Stomach (tissue), 9 donors: Measurements from ENCODE around the gene NR0B2. TPM values are rescaled to one million over a fixed set of nuclear protein-coding genes. Genes with fewer than 3 reads are reported as not detected.
"Not testable (repeated sequence)": the region's sequence is repeated elsewhere in the genome, so short reads cannot be mapped to it uniquely, and the experiment has no call there.

Source experiments
- DNase-seq, 2 donors: peaks; one replicate each; pipeline versions ENCODE4 v3.0.0 to v3.0.0-alpha.2; 2013 to 2019
- H3K27ac ChIP-seq, 5 donors: fragments of 200-600 bp in 4 of 5; sonication (generic) in 4 of 5; one replicate each; pipeline ENCODE4 v1.5.1; 2013 to 2019; ENCODE audit warnings: mild to moderate bottlenecking in 1 of 5, moderate library complexity in 1 of 5
- H3K27me3 ChIP-seq, 3 donors: fragments of 200-600 bp; sonication (generic); one replicate each; pipeline ENCODE4 v1.5.1; 2017 to 2019; ENCODE audit warnings: mixed run types in 1 of 3
- H3K36me3 ChIP-seq, 4 donors: fragments of 200-600 bp; sonication (generic); 1 replicate in 3 of 4; 2 replicates in 1 of 4; pipeline ENCODE4 v1.5.1; 2016 to 2019
- H3K4me1 ChIP-seq, 4 donors: fragments of 200-600 bp; sonication (generic); one replicate each; pipeline ENCODE4 v1.5.1; 2016 to 2019
- H3K4me3 ChIP-seq, 4 donors: fragments of 200-600 bp; sonication (generic) in 3 of 4; one replicate each; pipeline ENCODE4 v1.5.1; 2016 to 2019; ENCODE audit warnings: mild to moderate bottlenecking in 1 of 4
- H3K9me3 ChIP-seq, 4 donors: fragments of 200-600 bp; sonication (generic); one replicate each; pipeline ENCODE4 v1.5.1; 2016 to 2019
- CTCF ChIP-seq, 7 experiments: fragments of 450-650 bp in 4 of 7; fragments of 200-600 bp in 3 of 7; sonication (generic) in 3 of 7; IDR thresholded peaks; one replicate each; pipeline ENCODE4 v1.5.1; 2016 to 2019; ENCODE audit warnings: antibody characterized with exemption in 7 of 7, control low read depth in 2 of 7, mild to moderate bottlenecking in 1 of 7
- EP300 ChIP-seq: sonication (generic); formaldehyde crosslinking; IDR thresholded peaks from one replicate; pipeline ENCODE4 v1.6.1; 2017; ENCODE audit warnings: antibody characterized with exemption
- POLR2A ChIP-seq, 4 donors: fragments of 450-650 bp; IDR thresholded peaks; one replicate each; pipeline ENCODE4 v1.6.1; 2016; ENCODE audit warnings: antibody characterized with exemption in 4 of 4, control low read depth in 2 of 4, mild to moderate bottlenecking in 1 of 4, moderate library complexity in 1 of 4
- POLR2AphosphoS5 ChIP-seq, 3 donors: sonication (generic); formaldehyde crosslinking; IDR thresholded peaks; one replicate each; pipeline ENCODE4 v1.6.1; 2016; ENCODE audit warnings: antibody characterized with exemption in 3 of 3
- WGBS, 5 donors: extraction: QIAGEN DNeasy Blood & Tissue Kit in 3 of 5; methylation state at CpG; one replicate each; pipeline versions ENCODE4 v1.1.5 to v1.1.7; 2013 to 2018; 5-methylcytosine and 5-hydroxymethylcytosine counted together
- intact Hi-C: fragments of 100-400 bp; cut with DNase I; formaldehyde crosslinking; loops from one replicate; pipeline ENCODE4 v1.15.1; 2023; ENCODE audit warnings: low total_unique reads
- polyA plus RNA-seq, 3 donors: library from polyadenylated mRNA; stranded (reverse); fragments of 200-250 nt; gene quantifications; one replicate each; pipeline ENCODE4 v1.2.3, GENCODE V29; 2013
- total RNA-seq, 5 donors: library from RNA; depleted of rRNA; stranded (reverse); fragments of >200 nt; gene quantifications; one replicate each; pipeline versions ENCODE4 v1.1.0 to v1.2.3, GENCODE V29; 2014 to 2016
- donor health status: healthy with polysubstance abuse.
- donor health status: Bipolar disorder and iron deficiency.
- donor health status: healthy.

NR0B2 gene
- total and polyA plus RNA-seq, 8 donors: 8.3 to 63.3 (median 26.5) TPM; not detected in 2

- intact Hi-C loops: loop anchor here (10.0 kb wide), 1 partner anchor 63 kb away; no protein-coding TSS in a partner anchor
- H3K36me3 ChIP-seq: peaks cover 43 to 71% (median 68%) of the 10 kb centered on the region in 4 donors
- peaks cover 0 to 8% (median 3%) of the 10 kb centered on the region in 4 donors for H3K4me1 ChIP-seq
- 67 to 81% (median 72%) methylated on average over 2 of the region's 2 CpGs for WGBS, 5 donors
- no peak overlapping the region for H3K27ac ChIP-seq
- TF ChIP-seq CTCF (IDR thresholded peaks at IDR 0.05) (no peak), EP300 (no peak), POLR2AphosphoS5 (IDR thresholded peaks at IDR 0.05) (no peak), POLR2A (IDR thresholded peaks at IDR 0.05) (no peak)
- no peaks in the 10 kb centered on the region for H3K27me3 ChIP-seq
- DNase-seq: no peak
- no peak overlapping the region for H3K4me3 ChIP-seq
- no peaks in the 10 kb centered on the region for H3K9me3 ChIP-seq
Observed at GRCh38 chr1:26877326-26877725, 36.4 kb downstream of the NR0B2 start.

DNA sequence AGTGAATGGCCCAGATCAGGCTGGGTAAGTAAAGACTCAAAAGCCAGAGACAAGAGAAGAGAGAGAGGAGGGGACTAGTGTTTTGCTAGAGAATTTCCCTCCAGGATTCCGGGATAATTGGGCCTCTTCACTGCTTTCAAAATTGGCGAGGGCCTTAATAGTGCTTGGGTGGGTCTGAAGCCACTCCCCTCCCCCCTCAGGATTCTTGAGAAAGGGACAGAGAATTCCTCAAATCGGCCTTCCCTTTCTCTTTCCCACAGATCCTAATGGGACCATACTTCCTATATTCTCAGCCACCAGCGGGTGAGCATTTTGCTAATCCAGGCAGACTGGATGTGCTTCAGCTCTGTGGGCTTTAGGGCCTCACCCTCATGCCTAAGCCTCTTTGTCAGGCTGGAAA lies 38.9 kb downstream of the NR0B2 start:
- Histone ChIP-seq H3K9me3 (no peaks in the 10 kb centered on the region), H3K27me3 (no peaks in the 10 kb centered on the region), H3K27ac (no peak overlapping the region), H3K4me3 (no peak overlapping the region), H3K36me3 (peaks cover 21 to 47% (median 43%) of the 10 kb centered on the region in 4 donors), H3K4me1 (peaks cover 0 to 8% (median 3%) of the 10 kb centered on the region in 4 donors)
- no peak for TF ChIP-seq POLR2AphosphoS5 (IDR thresholded peaks at IDR 0.05)
- TF ChIP-seq POLR2A (IDR thresholded peaks at IDR 0.05): no peak
- no peak for TF ChIP-seq CTCF (IDR thresholded peaks at IDR 0.05)
- TF ChIP-seq EP300: no peak
- DNase-seq: no peak
- WGBS, 5 donors: 68 to 77% (median 73%) methylated on average over 4 of the region's 4 CpGs
- intact Hi-C loops: loop anchor here (10.0 kb wide), 1 partner anchor 60 kb away; no protein-coding TSS in a partner anchor

DNA sequence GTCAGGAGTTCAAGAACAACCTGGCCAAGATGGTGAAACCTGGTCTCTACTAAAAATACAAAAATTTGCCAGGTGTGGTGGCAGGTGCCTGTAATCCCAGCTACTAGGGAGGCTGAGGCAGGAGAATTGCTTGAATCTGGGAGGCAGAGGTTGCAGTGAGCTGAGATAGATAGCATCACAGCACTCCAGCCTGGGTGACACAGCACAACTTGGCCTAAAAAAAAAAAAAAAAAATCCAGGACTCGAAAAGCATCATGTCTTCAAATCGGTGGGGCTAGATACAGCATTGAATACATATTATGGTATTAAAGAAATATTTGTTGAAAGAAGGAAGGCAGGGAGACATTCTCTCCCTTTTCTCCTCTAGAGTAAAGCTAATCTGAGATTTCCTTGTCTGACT lies 40.7 kb downstream of the NR0B2 start:
- H3K4me3 ChIP-seq, DNase-seq, H3K27me3 ChIP-seq, H3K27ac ChIP-seq, H3K4me1 ChIP-seq, H3K9me3 ChIP-seq: not testable (repeated sequence)
- WGBS, 5 donors: 58 to 84% (median 78%) methylated on average over 2 of the region's 2 CpGs
- peaks cover 9 to 29% (median 25%) of the 10 kb centered on the region in 4 donors for H3K36me3 ChIP-seq
- intact Hi-C loops: loop anchor here (10.0 kb wide), 1 partner anchor 58 kb away; no protein-coding TSS in a partner anchor

DNA sequence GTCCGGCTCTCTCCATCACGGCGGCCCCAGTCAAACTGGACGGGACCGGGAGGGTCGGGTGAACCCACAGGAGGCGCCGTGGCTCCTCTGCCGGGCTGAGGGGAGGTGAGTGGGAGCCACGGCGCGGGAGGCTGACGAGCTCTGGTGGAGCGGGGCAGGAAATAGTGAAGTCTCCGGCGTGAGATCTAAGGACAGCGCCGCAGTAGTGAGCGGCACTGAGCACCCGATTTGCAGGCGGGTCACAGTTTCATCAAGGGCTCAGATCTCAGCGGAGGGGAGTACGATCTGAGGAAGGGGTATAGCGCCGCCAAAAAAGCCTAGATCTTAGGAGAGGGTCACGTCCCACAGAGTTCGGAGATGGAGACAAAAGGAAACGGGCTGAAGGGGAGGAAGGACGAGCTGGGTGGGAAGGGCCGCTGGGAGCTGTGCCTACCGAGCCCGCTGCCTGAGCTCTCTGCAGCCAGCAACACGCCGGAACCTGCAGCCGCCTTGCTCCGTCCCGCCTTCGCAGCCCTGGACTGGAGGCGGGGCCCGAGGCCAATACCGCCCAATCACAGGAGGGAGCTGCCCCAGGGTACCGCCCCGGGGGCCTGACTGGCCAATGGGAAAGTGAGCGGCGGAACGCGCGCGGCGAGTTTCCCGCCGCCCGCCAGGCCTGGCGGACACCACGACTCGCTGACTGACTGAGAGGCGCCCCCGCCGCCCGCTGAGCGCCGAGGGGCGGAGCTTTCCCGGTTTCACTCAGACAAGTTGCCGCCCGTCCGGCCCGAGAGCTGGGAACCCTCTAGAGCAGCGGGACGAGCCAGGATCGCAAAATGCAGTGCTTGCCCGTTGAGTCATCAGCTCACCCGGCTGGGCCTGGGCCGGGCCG lies 48.9 kb downstream of the NR0B2 start:
- WGBS, 5 donors: 0 to 1% (median 0%) methylated on average over 24 to 75 of the region's 75 CpGs
- Histone ChIP-seq H3K4me1 (peaks cover 16 to 36% (median 26%) of the 10 kb centered on the region in 4 donors), H3K36me3 (no peaks in the 10 kb centered on the region), H3K27me3 (no peaks in the 10 kb centered on the region), H3K4me3 (peak overlapping the region; percentile 58 to 65 (median 61)), H3K27ac (peak overlapping the region; percentile 92 to 99 (median 96)), H3K9me3 (no peaks in the 10 kb centered on the region)
- intact Hi-C loops: no loop called here
- DNase-seq: peak; percentile 97 to 99
- TF ChIP-seq POLR2AphosphoS5 (IDR thresholded peaks at IDR 0.05) (peak; percentile 31 to 86 (median 82)), CTCF (IDR thresholded peaks at IDR 0.05) (no peak), EP300 (no peak), POLR2A (IDR thresholded peaks at IDR 0.05) (peak in 1 of 4 donors; percentile 85)
